ENCODE measurements around the gene B4GALT5.

B4GALT5 gene

GRCh38 chr20:49658508-49658907 lies 55.2 kb downstream of the B4GALT5 start:
- Mint-ChIP-seq H3K27ac (no peak overlapping the region), H3K27me3 (ENCODE audit: low read depth, poor library complexity) (no peaks in the 10 kb centered on the region), H3K9me3 (no peaks in the 10 kb centered on the region), H3K36me3 (ENCODE audit: low read depth) (peaks cover 36% of the 10 kb centered on the region), H3K4me3 (no peak overlapping the region), H3K4me1 (peaks cover 19% of the 10 kb centered on the region)
- DNase-seq: no peak
- no peak for TF ChIP-seq CTCF (IDR thresholded peaks at IDR 0.05)

GRCh38 chr20:49657118-49657901 lies 56.4 kb downstream of the B4GALT5 start:
- Mint-ChIP-seq H3K4me3 (no peak overlapping the region), H3K27ac (peak overlapping the region; percentile 77), H3K27me3 (ENCODE audit: low read depth, poor library complexity) (no peaks in the 10 kb centered on the region), H3K36me3 (ENCODE audit: low read depth) (peaks cover 41% of the 10 kb centered on the region), H3K9me3 (no peaks in the 10 kb centered on the region), H3K4me1 (peaks cover 12% of the 10 kb centered on the region)
- no peak for DNase-seq
- TF ChIP-seq CTCF (IDR thresholded peaks at IDR 0.05): no peak

- H3K27me3 Mint-ChIP-seq (ENCODE audit: low read depth, poor library complexity): no peaks in the 10 kb centered on the region
- H3K36me3 Mint-ChIP-seq (ENCODE audit: low read depth): peaks cover 41% of the 10 kb centered on the region
- no peaks in the 10 kb centered on the region for H3K9me3 Mint-ChIP-seq
- H3K4me3 Mint-ChIP-seq: no peak overlapping the region
- H3K27ac Mint-ChIP-seq: peak overlapping the region; percentile 11
- peaks cover 6% of the 10 kb centered on the region for H3K4me1 Mint-ChIP-seq
- no peak for DNase-seq
- no peak for TF ChIP-seq CTCF (IDR thresholded peaks at IDR 0.05)
Observed at GRCh38 chr20:49656304-49656703, 57.4 kb downstream of the B4GALT5 start.

GRCh38 chr20:49653925-49654434 lies 59.7 kb downstream of the B4GALT5 start:
- Mint-ChIP-seq H3K27me3 (ENCODE audit: low read depth, poor library complexity) (no peaks in the 10 kb centered on the region), H3K36me3 (ENCODE audit: low read depth) (peaks cover 49% of the 10 kb centered on the region), H3K4me1 (peaks cover 6% of the 10 kb centered on the region), H3K4me3 (no peak overlapping the region), H3K9me3 (no peaks in the 10 kb centered on the region), H3K27ac (no peak overlapping the region)
- TF ChIP-seq CTCF (IDR thresholded peaks at IDR 0.05): no peak
- no peak for DNase-seq

- Mint-ChIP-seq H3K4me1 (no peaks in the 10 kb centered on the region), H3K36me3 (ENCODE audit: low read depth) (peaks cover 52% of the 10 kb centered on the region), H3K27ac (no peak overlapping the region), H3K27me3 (ENCODE audit: low read depth, poor library complexity) (no peaks in the 10 kb centered on the region), H3K4me3 (no peak overlapping the region), H3K9me3 (no peaks in the 10 kb centered on the region)
- DNase-seq: no peak
- no peak for TF ChIP-seq CTCF (IDR thresholded peaks at IDR 0.05)
Observed at GRCh38 chr20:49649672-49650071, 64.0 kb downstream of the B4GALT5 start.

GRCh38 chr20:49647550-49647949 lies 66.1 kb downstream of the B4GALT5 start:
- no peak overlapping the region for H3K4me3 Mint-ChIP-seq
- no peak for DNase-seq
- TF ChIP-seq CTCF (IDR thresholded peaks at IDR 0.05): no peak
- H3K9me3 Mint-ChIP-seq: no peaks in the 10 kb centered on the region
- H3K27me3 Mint-ChIP-seq (ENCODE audit: low read depth, poor library complexity): no peaks in the 10 kb centered on the region
- H3K36me3 Mint-ChIP-seq (ENCODE audit: low read depth): peaks cover 47% of the 10 kb centered on the region
- H3K4me1 Mint-ChIP-seq: peaks cover 13% of the 10 kb centered on the region
- H3K27ac Mint-ChIP-seq: peak overlapping the region; percentile 7
